HG03558 (cell line): ENCODE measurements around the gene RAB40B.

Source experiments
- ATAC-seq: cut with Tn5 transposase; IDR thresholded peaks from one replicate; pipeline ENCODE4 v1.9.1; 2021; ENCODE audit warnings: moderate number of reproducible peaks; ENCODE audit not compliant: unreplicated experiment; ENCODE audit errors: extremely low read depth

RAB40B gene

DNA sequence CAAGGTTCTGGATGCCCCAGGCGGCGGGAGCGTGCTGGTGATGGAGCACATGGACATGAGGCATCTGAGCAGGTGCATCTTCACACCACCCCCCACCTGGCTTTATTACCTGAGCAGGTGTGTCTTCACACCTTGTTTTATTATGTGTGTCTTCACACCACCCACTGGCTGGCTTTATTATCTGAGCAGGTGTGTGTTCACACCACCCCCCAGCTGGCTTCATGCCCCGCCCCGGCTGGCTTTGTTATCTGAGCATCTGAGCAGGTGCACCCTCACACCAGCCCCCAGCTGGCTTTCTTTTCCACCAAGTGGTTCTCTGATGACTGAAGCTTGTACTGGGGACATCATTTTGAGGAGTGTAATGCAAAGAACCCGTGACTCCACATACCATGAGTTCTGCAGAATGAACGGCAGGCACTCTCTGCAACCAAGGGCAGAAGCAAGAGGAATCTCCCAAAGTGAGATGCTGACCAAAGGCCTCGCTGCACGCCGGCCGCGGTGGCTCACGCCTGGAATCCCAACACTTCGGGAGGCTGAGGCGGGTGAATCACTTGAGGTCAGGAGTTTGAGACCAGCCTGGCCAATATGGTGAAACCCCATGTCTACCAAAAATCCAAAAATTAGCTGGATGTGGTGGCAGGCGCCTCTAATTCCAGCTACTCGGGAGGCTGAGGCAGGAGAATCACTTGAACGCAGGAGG lies 20.6 kb upstream of the RAB40B start:
- no peak for ATAC-seq

DNA sequence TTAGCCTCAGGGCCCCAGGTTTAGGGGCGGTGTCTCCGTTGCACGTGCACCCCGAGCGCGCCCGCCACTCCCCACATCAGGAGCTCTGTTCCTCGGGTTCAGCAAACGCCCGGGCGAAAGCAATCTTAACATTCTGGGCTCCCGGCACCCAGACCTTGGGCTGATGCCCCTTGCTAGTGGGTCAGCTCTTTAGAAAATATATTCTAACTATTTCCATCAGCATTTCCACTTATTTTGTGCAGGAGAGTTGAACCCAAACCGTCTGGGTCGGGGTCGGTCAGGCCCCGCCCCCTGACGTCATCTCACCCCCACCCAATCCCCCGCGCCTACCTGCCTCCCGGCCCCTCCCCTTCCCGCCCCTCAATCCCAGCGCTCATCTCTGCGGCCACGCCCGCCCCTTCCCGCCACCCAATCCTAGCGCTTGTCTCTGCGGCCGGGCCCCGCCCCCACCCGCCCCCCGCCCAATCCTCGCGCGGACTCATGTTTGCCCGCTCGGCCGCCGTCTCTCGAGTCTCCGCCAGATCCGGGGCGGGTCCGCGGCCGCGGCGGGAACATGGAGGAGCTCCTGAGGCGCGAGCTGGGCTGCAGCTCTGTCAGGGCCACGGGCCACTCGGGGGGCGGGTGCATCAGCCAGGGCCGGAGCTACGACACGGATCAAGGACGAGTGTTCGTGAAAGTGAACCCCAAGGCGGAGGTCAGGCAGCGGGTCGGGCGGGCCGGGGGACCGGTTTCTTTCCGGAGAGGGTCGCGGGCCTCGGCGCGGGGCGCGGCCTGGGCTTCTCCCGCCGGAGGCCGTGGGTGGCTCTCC lies 17.9 kb upstream of the RAB40B start, which contains the start of gene FN3KRP:
FN3KRP (plus strand) TSS at position 504 of the 808 bp plus-strand sequence; CDS start at position 554, 50 bp downstream.
- no peak for ATAC-seq

DNA sequence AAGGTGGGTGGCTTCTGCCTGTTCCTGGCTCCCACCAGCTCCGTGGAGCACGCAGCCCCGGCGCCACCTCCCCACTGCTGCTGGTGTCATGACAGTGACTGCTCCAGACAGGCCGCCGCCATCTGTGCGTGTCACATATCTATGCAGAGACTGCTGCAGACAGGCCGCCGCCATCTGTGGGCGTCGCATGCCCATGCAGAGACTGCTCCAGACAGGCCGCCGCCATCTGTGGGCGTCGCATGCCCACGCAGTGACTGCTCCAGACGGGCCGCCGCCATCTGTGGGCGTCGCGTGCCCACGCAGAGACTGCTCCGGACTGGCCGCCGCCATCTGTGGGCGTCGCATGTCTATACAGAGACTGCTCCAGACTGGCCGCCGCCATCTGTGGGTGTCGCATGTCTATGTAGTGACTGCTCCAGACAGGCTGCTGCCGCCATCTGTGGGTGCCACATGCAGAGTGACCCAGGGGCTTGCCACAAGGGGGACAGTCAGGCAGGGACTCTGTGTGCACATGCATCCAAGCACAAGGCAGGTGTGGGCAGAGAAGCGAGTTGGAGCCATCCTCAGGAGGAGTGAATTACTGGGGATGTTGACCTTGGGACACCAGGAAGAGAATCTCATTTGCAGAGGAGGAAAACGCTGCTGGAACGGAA lies 14.7 kb upstream of the RAB40B start:
- ATAC-seq = no peak

DNA sequence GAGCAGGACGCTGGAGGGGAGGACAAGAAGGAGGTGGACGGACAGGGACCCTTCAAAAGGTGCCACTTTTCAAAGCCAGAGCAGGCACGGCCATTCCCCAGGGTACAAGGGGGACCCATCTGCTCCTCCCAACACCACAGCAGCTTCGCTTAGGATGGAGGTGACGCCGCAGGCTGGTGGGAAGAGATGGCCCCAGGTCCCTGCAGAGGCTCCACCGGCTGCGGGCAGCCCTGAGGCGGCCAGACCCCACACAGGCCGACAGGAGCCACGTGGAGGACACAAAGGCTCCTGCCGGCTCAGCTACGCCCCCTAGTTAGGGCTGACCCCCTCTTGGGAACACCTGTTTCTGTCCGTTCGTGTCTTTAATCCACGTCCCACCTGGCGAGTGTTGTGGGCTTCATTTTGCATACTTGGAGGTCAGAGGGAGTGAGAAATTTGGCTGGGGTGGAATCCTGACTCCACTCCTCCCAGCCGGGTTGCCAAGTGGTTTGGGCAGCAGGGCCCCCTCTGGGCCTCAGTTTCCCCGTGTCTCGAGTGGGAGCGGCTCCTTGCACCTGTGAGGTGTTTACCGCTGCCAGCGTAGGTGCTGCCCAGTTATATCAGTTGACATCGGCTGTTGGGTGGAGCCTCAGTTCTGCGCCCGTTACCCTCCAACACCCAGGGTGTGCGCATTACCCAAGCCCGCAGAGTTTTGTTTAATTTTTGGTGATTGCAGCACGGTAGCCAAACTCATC lies 12.2 kb upstream of the RAB40B start:
- ATAC-seq = no peak

DNA sequence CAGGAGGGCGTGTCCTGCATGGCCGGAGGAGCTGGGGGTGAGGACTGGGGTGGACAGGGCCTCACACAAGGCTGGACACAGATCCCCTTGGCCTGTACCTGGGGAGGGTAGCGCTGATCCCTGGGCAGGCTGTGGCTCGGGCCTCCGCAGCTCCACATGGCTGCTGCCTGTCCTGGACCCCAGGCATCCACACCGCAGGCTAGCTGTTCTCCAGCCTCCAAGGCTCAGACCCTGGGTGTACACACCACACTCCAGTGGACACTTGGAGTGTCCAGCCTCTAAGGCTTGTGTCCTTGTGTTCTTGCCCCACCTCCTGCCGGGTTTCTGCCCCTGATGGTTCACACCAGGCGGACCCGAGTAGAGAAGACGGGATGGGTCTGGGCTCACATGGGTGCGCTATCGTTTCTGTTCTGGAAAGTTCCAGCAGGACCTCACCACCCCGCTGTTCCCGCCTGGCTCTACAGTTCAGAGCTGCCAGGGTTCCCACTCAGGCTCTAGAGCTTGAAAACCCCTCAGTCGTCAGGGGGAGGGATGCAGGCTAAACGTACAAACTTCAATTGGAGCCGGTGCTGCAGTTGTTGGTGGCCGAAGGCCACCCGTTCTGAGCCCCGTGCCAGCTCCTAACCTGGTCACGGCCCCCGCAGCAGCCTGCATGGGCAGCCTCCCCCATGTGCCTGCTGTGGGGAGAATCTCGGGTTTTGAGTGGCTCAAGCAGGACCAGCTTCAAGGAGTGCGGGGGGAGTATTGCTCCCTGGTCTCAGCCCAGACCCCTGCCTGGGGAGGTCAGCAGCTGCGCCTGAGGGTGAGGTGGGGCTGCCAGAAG lies 11.4 kb upstream of the RAB40B start:
- ATAC-seq = no peak

DNA sequence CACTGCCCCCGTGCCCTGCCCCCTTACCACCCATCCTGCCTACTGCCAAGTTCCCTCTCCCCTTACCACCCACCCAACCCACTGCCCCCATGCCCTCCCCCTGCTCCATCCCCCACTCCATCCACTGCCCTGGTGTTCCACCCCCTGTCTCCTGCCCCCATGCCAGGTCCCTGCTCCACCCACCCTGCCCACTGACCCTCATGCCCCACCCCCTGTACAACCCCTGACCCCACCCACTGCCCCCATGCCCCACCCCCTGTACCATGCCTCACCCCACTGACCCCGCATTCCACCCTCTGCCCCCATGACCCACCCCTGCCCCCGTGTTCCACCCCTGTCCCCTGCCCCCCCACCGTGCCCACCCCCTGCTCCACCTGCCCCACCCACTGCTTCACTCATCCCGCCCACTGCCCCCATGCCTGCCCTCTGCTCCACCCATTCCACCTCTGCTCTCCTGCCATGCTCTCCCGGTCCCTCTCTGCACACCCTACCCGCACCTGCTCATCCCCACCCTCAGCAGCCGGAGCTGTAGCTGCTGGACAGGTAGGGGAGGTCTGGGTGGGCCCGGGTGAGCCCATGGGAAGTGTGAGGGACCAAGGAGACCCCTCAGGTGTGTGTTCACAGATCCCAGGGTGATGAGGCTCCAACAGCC lies 10.7 kb upstream of the RAB40B start:
- ATAC-seq = no peak

DNA sequence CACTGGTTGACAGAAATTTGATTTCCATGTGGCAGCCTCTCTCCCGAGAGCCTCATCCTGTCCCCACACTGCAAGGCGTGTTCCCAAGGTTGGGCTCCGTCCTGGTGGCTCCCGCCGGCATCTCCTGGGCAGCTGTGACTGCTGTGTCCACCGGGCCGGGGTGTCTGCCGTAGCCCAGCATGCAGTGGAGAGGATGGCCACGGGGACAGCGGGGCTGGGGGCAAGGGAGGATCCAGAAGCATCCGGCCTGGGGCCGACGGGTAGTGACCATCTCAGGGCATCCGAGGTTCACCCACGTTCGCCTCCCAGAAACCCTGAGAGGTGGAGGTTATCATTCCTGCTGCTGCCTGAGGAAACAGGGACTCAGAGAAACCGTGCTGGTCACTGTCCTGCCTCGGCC lies 7.3 kb upstream of the RAB40B start:
- no peak for ATAC-seq

DNA sequence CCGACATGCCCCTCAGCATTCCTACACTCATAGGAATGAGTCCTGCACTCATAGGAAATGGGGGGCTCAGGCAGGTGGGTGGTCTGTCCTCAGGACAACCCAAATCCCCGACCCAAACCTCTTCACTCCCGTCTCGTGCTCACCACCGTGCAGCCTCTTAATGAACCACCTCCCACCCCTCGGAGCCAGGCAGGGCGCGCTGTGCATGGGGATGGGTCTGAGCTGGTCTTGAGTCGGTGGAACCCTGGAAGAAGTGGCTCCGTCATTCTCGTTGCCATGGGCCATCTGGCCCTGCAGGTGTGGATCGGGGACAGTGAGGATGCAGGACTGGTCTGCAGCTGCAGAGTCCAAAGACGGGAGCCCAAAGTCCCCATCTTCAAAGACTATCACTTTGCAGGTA lies 6.4 kb upstream of the RAB40B start:
- ATAC-seq = no peak

DNA sequence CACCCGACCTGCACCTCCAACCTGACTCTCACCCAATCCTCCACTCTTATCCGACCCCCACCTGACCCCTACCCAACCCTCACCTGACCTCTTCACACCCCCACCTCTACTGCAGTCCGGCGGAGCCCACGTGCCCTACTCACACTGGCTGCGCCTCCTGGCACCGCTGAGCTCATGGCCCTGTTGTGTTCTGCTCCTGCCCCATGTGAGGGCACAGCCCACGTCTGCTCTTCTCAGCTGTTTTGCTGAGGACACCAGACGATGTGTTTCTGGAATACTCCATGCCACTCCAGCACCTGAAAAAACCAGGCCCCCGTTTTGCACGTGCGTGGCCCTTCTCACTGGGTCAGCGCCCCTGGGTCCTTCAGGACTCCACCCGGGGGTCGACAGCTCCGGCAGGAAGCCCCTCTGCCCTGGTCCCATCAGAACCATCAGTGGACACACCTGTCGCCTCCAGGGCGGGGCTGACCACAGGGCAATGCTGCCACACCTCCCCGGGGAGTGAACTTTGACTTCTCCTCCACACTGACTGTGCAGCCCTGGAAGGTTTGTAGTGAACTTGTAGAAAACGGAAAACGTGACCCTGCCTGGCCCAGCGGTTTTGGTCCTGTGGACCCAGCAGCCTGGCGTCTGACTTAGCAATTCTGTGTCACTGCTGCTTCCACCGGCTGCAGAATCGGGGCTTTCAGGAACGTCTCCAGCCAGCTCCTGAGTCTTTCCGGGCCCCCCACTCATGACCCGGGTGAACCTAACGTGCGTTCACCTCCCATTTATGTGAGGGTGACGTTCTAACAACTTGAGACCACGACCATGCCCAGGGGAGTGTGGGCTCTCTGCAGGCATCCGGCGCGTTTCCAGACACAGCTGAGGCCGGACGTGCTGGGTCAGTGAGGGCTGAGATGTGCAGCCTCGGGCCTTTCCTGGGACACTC lies 5.7 kb upstream of the RAB40B start:
- ATAC-seq = no peak

DNA sequence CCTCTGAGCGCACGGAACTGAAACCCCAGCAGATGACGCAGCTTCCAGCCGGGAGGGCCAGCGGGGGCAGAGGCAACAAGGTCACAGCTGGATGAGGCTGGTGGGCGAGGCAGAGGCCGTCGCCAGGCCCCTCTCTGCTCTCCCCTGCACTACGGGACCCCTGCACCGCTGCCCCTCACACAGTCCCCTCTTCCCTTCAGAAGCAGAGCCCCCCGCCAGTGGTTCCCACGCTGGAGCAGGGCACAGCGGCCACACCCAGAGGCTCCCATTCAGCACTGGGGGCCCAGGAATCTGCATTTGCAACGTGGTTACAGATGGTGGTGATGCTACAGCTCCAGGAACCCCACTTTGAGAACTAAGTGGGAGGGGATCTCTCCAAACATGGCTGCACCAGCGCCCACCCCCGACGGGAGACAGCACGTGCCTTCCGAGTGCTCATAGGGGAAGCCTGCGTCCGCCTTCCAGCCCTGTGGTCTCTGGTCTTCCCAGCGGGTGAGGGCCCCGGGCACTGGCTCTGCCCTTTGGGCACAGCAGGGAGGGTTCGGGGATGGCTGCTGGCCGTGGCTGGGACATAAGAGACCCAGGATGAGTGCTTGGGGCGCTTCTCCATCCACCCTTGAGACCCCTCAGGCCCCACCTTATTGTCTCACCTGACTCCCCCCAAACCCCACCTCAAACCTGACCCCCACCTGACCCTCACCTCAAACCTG lies 4.7 kb upstream of the RAB40B start:
- ATAC-seq = no peak

DNA sequence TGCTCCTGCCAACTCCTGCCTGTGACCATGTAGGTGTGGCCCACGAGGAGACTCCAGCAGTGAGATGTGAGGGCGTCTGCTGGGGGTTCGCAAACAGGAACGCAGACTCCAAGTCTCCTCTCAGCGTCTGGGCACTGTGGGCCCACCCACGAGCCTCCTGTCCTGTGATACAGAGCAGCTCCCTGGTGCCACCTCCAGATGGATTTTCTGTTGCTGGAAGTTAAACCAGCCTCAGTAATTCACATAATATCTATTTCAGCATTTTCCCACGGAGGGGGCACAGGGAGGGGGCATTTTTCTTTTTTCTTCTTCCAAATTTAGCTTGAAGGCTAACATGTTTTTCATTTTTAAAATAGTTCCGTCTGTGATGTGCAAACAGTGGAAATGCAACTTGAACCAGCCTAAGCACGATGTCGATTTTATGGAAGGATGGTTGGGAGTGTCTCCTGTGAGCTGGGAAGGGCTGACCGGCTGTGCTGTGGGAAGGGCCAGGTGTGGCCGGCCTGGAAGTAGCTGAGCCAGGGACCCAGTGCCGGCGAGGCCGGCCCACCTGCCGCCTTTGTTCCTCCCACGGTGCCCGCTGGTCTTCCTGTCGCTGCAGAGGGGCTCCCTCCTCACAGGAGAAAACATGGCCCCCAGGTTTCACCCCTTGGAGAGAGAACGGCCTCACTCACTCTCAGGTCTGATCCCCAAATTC lies 3.9 kb upstream of the RAB40B start:
- ATAC-seq = no peak

DNA sequence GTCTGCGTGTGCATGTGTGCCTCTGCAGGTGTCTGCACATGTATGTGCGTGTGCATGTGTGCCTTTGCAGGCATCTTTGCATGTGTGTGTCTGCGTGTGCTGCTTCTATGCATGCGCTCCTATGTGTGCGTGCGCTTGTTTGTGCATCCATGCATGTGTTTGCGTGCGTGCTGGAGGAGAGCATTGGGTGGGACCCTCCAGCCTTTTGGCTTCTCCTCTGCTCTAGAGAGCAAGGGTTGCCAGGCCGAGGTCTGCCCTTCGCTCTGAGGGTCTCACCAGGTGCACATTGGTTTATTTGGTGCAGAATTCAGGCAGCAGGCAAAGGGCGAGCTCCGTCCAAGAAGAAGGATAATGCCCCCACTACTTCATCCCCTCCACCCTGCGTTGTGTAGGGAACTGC lies 1.1 kb upstream of the RAB40B start:
- no peak for ATAC-seq

DNA sequence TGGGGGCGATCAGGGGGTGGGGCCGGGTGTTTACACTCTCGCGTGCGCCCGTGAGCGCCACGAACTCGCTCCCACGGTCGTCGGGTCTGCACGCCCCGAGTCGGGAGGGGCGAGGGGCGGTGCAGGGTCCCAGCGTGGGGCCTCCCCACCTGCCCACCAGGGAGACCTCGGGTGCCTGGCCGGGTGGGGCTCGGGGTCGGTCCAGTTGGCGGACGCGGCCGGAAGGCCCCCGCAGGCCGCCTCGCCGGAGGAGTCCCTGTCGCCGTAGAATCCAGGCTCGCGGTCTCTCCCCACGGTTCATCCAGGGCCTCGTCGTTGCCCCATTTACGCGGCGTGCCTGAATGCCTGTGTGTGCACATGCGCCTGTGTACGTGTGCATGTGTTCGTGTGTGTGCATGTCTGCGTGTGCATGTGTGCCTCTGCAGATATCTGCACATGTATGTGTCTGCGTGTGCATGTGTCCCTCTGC lies 510 bp upstream of the RAB40B start:
- no peak for ATAC-seq

DNA sequence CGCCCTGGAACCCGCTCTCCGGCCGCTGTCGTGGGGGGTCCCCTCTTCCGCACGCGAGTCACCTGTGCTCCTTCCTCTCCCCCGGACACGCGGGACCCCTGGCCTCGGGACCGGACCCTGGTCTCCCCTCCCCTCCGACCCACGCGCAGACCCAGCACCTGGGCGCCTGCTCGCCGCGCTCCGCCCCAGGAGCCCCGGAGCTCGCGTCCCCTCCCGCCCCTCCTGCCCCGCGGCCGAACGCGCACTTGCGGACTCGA lies 762 bp downstream of the RAB40B start:
- no peak for ATAC-seq

DNA sequence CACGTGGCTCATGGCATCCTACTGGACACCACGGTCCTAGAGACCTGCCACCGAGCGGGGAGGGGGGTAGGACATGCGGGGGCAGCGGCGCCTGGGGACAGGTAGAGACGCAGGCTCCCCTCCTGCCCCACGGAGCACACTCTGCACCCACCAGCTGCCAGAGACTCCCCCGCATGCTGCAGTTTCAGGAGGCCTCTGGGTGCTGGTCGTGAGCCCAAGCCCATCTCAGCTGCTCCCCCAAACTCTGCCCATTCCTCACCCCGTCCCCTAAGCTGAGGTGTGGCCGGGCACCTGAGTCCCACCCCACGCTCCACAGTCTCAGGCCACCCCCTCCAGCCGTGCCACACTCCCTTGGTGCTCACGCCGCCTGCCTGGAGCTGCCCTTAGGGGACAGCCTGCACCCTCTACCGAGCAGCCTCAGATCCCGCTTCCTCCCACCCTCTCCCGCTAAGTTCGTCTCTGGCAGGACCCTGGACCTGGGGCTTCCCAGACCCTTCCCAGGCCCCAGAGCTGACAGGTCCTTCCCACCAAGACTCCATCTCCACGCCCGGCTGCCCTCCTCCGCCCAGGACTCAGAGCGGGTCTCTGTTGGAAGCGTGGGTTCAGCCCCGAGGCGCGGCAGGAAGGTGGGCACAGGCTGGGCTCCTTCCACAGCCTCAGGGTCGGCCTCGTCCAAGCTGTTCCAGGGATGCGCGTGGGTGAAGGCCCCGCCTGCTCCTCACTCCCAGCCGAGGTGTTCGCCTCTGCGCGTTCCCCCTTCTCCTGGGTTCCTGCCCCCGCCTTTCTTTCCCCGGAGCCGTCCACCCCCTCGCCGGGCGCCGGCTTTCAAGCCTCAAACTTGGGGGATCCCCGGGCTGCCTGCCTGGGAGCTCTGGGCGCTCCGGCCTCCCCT lies 1.3 kb downstream of the RAB40B start:
- no peak for ATAC-seq

DNA sequence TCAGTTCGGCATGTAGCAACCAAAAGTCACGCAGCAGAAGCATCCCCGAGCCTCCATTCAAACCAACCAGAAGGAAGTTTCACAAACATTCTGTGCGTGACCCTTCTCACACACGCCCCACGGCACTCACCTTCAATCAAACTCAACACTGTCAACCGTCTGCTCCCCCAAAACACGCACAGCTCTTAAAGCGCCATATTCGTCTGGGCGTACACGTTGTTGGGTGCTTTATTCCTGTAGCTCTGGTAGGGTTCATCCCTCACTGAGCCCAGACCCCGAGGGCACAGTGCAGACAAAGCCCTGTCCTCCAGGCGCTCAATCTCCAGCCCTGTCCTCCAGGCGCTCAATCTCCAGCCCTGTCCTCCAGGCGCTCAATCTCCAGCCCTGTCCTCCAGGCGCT lies 2.2 kb downstream of the RAB40B start:
- ATAC-seq = no peak
